T-helper 1 cell treated with Interleukin-12 subunit alpha and Interleukin-12 subunit beta and Interleukin-4 antibody, amounts not matched to agents 30 ng/mL and 1 ng/mL, for 36 hours (primary cell): ENCODE measurements around the gene BTRC. TPM values are rescaled to one million over a fixed set of nuclear protein-coding genes. Genes with fewer than 3 reads are reported as not detected.
"Not testable (repeated sequence)": the region's sequence is repeated elsewhere in the genome, so short reads cannot be mapped to it uniquely, and the experiment has no call there.

Experiments
- intact Hi-C: fragments of 100-400 bp; cut with micrococcal nuclease; formaldehyde crosslinking; loops from one replicate; pipeline ENCODE4 v1.15.1; 2024
- total RNA-seq: library from RNA; stranded (reverse); gene quantifications from 2 replicates; pipeline ENCODE4 v1.2.3, GENCODE V29; 2022

BTRC gene
- total RNA-seq, 1 donor from 2014 or later, result 14.8 TPM

- intact Hi-C loops, result no loop called here
Observed at GRCh38 chr10:101380353-101381017, 26.5 kb downstream of the BTRC start.

DNA sequence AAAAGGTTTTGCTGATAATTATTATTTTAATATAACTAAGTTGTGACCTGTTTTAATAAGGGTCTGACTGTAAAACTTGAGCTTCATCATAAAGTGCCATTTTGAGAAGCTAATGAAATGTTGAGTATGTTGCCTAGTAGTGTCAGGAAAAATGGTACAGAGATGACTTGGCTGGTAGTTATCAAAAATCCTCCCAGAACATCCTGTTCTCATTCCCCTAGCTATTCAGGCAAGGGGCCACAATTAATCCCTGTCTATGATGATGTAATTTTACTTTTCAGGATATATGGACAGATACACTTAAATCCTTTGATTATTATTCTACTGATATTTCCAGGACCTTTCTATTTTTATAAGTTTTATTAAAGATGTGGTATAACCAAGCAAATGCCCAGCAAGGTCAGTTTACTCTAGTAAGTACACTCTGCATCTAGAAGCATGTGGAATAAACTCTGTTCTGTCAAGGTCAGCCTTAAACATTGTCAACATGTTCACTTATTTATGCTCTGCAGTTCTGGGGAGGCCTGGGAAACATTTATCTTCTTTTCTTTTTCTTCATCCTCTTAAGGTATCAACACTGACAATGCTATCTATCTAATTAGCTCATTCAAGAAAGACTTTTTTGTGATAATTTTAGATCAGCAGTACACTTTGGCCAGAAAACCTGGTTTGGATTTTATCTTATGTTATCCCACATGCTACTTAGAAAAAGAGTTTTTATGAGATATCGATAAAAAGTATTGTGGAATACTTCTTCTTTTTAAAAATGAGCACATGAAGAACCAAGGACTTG is 32.1 kb downstream of the BTRC start:
- intact Hi-C loops, result no loop called here

DNA sequence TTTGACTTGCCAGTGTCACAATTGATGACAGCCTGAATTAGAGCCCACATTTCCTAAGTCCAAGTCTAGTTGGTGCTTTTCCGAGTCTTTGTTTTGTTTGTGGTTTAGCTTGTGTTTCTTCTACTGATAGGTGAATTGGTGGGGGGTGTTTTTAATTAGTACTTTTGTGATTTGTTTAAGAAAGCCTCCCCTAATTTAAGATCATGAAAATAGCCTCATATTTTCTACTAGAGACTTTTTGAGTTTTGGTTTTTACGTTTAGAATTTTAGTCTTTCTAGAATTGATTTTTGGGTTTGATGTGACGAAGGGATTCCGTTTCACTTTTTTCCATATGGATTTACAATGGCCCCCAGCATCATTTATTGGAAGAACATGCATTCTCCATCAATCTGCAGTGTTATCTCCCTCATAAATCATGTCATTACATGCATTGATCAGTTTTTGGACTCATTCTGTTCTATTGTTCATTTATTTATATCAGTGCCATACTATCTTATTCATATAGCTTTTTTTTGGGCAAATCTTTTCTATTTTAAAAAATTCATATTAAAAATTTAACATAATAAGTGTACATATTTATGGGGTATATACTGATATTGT is 32.8 kb downstream of the BTRC start:
- intact Hi-C loops, result no loop called here

GRCh38 chr10:101388676-101389276 is 34.8 kb downstream of the BTRC start:
- intact Hi-C loops, result no loop called here

- intact Hi-C loops, result not testable (repeated sequence)
Observed at GRCh38 chr10:101389532-101389931, 35.6 kb downstream of the BTRC start.

DNA sequence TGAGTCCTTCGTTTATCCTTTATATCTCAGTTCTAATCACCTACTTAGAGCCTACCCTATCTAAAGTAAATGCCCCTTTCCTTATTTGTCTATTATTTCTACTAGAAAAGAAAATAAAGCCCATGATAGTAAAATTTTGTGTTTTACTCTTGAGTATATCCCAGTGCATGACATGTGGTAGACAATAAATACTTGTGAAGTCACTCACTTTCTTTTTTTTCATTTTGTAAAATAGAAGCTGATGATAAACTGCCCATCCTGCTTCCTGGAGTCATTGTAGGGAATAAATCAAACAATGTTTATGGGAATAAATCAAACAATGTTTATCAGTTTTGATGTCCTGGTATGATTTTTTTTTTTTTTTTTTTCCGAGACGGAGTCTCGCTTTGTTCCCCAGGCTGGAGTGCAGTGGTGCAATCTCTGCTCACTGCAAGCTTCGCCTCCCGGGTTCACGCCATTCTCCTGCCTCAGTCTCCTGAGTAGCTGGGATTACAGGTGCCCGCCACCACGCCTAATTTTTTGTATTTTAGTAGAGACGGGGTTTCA is 36.1 kb downstream of the BTRC start:
- intact Hi-C loops, result no loop called here

DNA sequence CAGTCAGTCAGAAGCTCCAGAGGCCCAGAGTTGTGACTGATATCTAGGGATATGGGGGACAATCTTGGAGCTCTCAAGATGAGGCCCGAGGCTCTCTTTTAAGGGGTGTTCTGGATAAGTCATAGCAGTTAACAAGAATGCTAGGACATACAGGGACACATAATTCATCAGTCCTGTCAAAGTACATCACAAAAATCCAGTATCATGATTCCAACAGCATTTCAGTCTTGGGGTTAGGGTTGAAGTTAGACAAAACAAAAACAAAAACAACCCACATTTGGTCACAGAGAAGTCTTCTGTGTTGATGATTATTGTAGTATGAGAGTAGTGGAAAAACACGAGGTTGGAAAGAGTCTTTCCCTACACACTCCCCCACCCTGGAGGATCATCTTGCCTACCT is 39.4 kb downstream of the BTRC start:
- intact Hi-C loops, result no loop called here

DNA sequence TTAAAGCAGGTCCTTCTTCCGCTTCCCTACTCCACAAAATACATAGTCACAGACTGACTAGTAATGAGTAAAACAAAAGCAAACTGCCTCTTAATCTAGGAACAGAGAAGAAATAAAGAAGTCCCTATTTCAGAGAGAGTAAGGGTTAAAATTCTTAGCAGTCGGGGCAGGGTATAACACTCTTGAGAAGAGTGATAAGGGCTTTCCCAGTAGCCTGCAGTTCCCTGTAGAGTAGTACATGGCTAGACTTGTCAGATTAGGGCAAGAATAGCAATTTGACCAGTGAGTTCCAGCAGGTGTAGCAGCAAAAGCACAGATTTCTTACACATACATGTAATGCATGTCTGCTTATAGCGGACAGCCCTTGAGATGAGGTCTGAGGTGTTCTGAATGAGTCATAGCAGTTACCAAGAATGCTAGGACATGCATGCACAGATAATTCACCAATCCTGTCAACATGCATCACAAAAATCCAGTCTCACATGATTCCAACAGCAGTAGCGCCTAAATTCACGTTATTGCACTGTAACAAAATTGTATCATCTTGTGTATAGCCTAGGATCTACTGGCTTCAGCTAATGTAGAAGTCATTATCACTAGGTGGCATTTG is 40.7 kb downstream of the BTRC start:
- intact Hi-C loops, result no loop called here

DNA sequence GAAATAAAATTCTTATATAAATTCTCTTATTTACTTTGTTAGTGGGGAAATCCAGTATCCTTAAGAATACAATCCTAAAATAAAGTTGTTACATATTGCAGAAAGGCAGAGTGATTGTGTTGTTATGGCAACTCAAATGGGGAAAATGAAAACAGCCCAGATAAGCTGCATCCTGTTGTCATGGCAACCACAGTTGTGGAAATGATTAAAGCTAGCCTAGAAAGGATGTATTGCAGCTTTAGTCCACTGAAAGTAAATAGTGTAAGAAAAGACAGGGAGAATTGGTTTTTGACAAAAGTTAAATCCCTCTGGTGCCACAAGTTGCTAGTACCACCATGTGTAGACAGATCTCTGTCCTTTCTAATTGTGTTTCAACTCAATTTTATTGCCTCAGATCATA is 43.2 kb downstream of the BTRC start:
- intact Hi-C loops, result loop anchor here (1.0 kb wide), 1 partner anchor 44 kb away; no protein-coding TSS in a partner anchor

DNA sequence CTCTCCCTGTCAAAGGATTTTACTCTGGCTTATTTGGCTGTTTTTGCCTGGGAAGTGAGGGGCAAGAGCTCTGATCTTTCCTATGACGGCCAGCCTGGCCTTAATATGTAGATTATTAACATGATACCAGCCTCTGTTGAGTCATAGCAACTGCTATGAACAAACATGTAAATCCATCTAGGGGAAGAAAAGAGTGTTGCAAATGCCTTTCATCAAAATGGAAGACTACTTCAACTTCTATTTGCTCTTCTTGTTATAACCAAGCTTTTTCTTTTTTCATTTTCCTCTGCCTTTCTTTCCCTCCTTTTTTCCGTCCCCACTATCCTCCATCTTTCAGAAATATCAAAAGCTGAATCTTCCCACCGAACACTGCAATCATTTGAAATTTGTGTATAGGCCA is 46.6 kb downstream of the BTRC start:
- intact Hi-C loops, result no loop called here

- intact Hi-C loops, result no loop called here
Observed at GRCh38 chr10:101402711-101403110, 48.7 kb downstream of the BTRC start.

- intact Hi-C loops, result no loop called here
Observed at GRCh38 chr10:101403161-101403560, 49.2 kb downstream of the BTRC start.

GRCh38 chr10:101405001-101405400 is 51.0 kb downstream of the BTRC start:
- intact Hi-C loops, result no loop called here

DNA sequence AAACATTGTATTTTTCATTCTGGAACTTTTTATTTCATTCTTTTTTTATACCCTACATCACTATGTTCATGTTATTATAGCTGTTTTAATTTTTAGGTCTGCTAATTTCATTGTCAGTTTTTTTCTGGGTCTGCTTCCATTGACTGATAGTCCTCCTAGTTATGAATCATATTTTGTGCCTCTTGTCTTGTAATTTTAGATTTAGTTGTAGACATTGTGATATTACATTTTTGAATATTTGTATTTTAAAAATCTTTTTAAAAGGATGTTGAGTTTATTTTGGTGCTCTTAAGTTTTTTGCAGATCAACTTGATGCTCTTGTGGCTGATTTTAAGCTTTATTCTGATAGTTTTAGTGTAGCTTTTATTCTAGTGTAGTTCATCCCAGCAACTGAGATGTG is 57.6 kb downstream of the BTRC start:
- intact Hi-C loops, result no loop called here

- intact Hi-C loops, result no loop called here
Observed at GRCh38 chr10:101414034-101414433, 60.1 kb downstream of the BTRC start.

- intact Hi-C loops, result no loop called here
Observed at GRCh38 chr10:101415884-101416283, 61.9 kb downstream of the BTRC start.

DNA sequence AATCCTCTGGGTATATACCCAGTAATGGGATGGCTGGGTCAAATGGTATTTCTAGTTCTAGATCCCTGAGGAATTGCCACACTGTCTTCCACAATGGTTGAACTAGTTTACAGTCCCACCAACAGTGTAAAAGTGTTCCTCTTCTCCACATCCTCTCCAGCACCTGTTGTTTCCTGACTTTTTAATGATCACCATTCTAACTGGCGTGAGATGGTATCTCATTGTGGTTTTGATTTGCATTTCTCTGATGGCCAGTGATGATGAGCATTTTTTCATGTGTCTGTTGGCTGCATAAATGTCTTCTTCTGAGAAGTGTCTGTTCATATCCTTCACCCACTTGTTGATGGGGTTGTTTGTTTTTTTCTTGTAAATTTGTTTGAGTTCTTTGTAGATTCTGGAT is 68.0 kb downstream of the BTRC start:
- intact Hi-C loops, result not testable (repeated sequence)

GRCh38 chr10:101425535-101425934 is 71.6 kb downstream of the BTRC start:
- intact Hi-C loops, result no loop called here

- intact Hi-C loops, result no loop called here
Observed at GRCh38 chr10:101428036-101428435, 74.1 kb downstream of the BTRC start.

GRCh38 chr10:101429423-101429822 is 75.5 kb downstream of the BTRC start:
- intact Hi-C loops, result no loop called here

DNA sequence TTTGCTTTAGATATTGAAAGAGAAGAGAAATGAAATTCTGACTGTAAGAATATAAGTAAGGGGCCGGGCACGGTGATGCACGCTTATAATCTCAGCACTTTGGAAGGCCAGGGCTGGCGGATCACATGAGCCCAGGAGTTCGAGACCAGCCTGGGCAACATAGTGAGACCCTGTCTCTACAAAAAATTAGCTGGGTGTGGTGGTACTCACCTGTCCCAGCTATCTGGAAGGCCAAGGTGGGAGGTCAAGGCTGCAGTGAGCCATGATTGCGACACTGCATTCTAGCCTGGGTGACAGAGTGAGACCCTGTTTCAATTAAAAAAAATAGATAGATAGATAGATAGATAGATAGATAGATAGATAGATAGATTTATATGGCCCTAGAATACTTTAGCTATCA is 82.3 kb downstream of the BTRC start:
- intact Hi-C loops, result no loop called here
